OCI-LY7 (cell line): ENCODE measurements around the gene AP5S1.

Source experiments
- CTCF ChIP-seq: fragments of 200-600 bp; sonication (generic); conservative IDR thresholded peaks from 2 replicates; pipeline ENCODE4 v1.5.1; 2014; ENCODE audit warnings: mild to moderate bottlenecking, antibody characterized with exemption, low read length, moderate library complexity, mixed read lengths
- EZH2phosphoT487 ChIP-seq: fragments of 200-600 bp; sonication (generic); IDR thresholded peaks from 2 replicates; pipeline ENCODE4 v1.6.1; 2018; ENCODE audit warnings: low read depth, borderline replicate concordance, mild to moderate bottlenecking, mixed run types, antibody characterized with exemption, low read length, moderate library complexity, mixed read lengths

DNA sequence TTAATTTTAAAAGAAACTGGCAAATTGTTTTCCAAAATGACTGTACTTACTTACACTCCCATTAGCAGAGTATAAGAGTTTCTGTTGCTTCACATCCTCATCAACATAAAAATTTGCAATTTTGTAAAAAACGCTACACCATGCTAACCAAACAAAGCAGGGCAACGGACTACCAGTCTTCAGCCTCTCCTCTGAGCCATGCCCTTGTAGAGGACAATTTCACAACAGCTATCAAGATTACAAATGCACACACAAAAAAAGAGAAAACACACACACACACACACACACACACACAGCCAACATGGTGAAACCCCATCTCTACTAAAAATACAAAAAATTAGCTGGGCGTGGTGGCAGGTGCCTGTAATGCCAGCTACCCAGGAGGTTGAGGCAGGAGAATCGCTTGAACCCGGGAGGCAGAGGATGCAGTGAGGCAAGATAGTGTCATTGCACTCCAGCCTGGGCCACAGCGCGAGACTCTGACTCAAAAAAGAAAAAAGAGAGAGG is 48.7 kb upstream of the AP5S1 start:
- TF ChIP-seq CTCF (no peak), EZH2phosphoT487 (no peak)
